IPS DF 4.7 (cell line): ENCODE measurements around the gene MAP2K1.
"Not testable (repeated sequence)": the region's sequence is repeated elsewhere in the genome, so short reads cannot be mapped to it uniquely, and the experiment has no call there.

Experiments used
- DNase-seq: peaks from one replicate; pipeline ENCODE4 v3.0.0-alpha.2; 2013; ENCODE audit warnings: low spot score; ENCODE audit errors: extremely low read depth

Gene MAP2K1

GRCh38 chr15:66386204-66387123, at the start of gene MAP2K1:
MAP2K1 (plus strand) TSS chr15:66386912; CDS start chr15:66387348, 436 bp downstream.
- peak; percentile 78 for DNase-seq

- not testable (repeated sequence) for DNase-seq
These were observed 38.2 kb upstream of the MAP2K1 start for GRCh38 chr15:66348530-66348929.

GRCh38 chr15:66356077-66356358, 30.7 kb upstream of the MAP2K1 start:
- DNase-seq = no peak

- peak; percentile 60 for DNase-seq
These were observed 30.1 kb upstream of the MAP2K1 start, which contains the start of gene TIPIN for GRCh38 chr15:66356359-66357236. TIPIN (minus strand) TSS chr15:66356685; CDS start chr15:66352947, 3,738 bp downstream.

GRCh38 chr15:66359740-66360139, 27.0 kb upstream of the MAP2K1 start:
- no peak for DNase-seq

- not testable (repeated sequence) for DNase-seq
These were observed 24.8 kb upstream of the MAP2K1 start for GRCh38 chr15:66361745-66362460.

GRCh38 chr15:66362776-66363175, 23.9 kb upstream of the MAP2K1 start:
- no peak for DNase-seq

- DNase-seq = no peak
These were observed 21.7 kb upstream of the MAP2K1 start for GRCh38 chr15:66364944-66365528.

- DNase-seq = no peak
These were observed 16.7 kb upstream of the MAP2K1 start for GRCh38 chr15:66369773-66370651.

- no peak for DNase-seq
These were observed 12.5 kb upstream of the MAP2K1 start for GRCh38 chr15:66374179-66374578.

GRCh38 chr15:66378814-66379430, 7.8 kb upstream of the MAP2K1 start:
- no peak for DNase-seq

GRCh38 chr15:66381376-66381775, 5.3 kb upstream of the MAP2K1 start:
- DNase-seq = not testable (repeated sequence)

GRCh38 chr15:66387163-66388042, 691 bp downstream of the MAP2K1 start:
- DNase-seq = no peak

GRCh38 chr15:66388043-66388363, 1.3 kb downstream of the MAP2K1 start:
- no peak for DNase-seq

GRCh38 chr15:66388576-66388975, 1.9 kb downstream of the MAP2K1 start:
- no peak for DNase-seq

GRCh38 chr15:66389098-66389858, 2.6 kb downstream of the MAP2K1 start:
- DNase-seq = no peak

- DNase-seq = no peak
These were observed 3.2 kb downstream of the MAP2K1 start for GRCh38 chr15:66389859-66390381.

- no peak for DNase-seq
These were observed 4.0 kb downstream of the MAP2K1 start for GRCh38 chr15:66390678-66391077.
